ENCODE measurements around the gene TPTE2. TPM values are rescaled to one million over a fixed set of nuclear protein-coding genes. Genes with fewer than 3 reads are reported as not detected.

Gene TPTE2
- total RNA-seq, 4 donors from 2014 or later = not detected

- H3K27ac ChIP-seq = no peak overlapping the region
- WGBS, 2 donors = 86 to 100% methylated on average over 1 of the region's 1 CpG
- no peak for TF ChIP-seq CTCF (IDR thresholded peaks at IDR 0.05)
- no peak for TF ChIP-seq POLR2A (IDR thresholded peaks at IDR 0.05)
- no peaks in the 10 kb centered on the region for H3K9me3 ChIP-seq
- H3K36me3 ChIP-seq = no peaks in the 10 kb centered on the region
- H3K4me3 ChIP-seq (replicated peaks in 1 of 3) = no peak overlapping the region
- no peaks in the 10 kb centered on the region for H3K4me1 ChIP-seq
- no peak for DNase-seq
- no peaks in the 10 kb centered on the region for H3K27me3 ChIP-seq
- intact Hi-C loops (cut with DNase I) = no loop called here
Observed at GRCh38 chr13:19592657-19593180, 31.4 kb upstream of the TPTE2 start.

GRCh38 chr13:19591864-19592263, 30.5 kb upstream of the TPTE2 start:
- H3K4me3 ChIP-seq (replicated peaks in 1 of 3) = no peak overlapping the region
- H3K9me3 ChIP-seq = no peaks in the 10 kb centered on the region
- H3K36me3 ChIP-seq = no peaks in the 10 kb centered on the region
- 87 to 91% methylated on average over 7 of the region's 7 CpGs for WGBS, 2 donors
- no peak overlapping the region for H3K27ac ChIP-seq
- TF ChIP-seq CTCF (IDR thresholded peaks at IDR 0.05) = no peak
- no peak for TF ChIP-seq POLR2A (IDR thresholded peaks at IDR 0.05)
- H3K4me1 ChIP-seq = peaks cover 0 to 4% of the 10 kb centered on the region in 2 donors
- intact Hi-C loops (cut with DNase I) = no loop called here
- no peak for DNase-seq
- no peaks in the 10 kb centered on the region for H3K27me3 ChIP-seq

- DNase-seq = no peak
- 86 to 90% methylated on average over 5 of the region's 5 CpGs for WGBS, 2 donors
- peaks cover 0 to 4% of the 10 kb centered on the region in 2 donors for H3K4me1 ChIP-seq
- TF ChIP-seq CTCF (IDR thresholded peaks at IDR 0.05) (no peak), POLR2A (IDR thresholded peaks at IDR 0.05) (no peak)
- intact Hi-C loops (cut with DNase I) = no loop called here
- no peak overlapping the region for H3K4me3 ChIP-seq (replicated peaks in 1 of 3)
- no peaks in the 10 kb centered on the region for H3K27me3 ChIP-seq
- H3K9me3 ChIP-seq = no peaks in the 10 kb centered on the region
- H3K27ac ChIP-seq = no peak overlapping the region
- H3K36me3 ChIP-seq = no peaks in the 10 kb centered on the region
Observed at GRCh38 chr13:19590423-19590822, 29.1 kb upstream of the TPTE2 start.

GRCh38 chr13:19589312-19589711, 28.0 kb upstream of the TPTE2 start:
- WGBS, 2 donors = 80 to 81% methylated on average over 2 of the region's 2 CpGs
- intact Hi-C loops (cut with DNase I) = no loop called here
- no peaks in the 10 kb centered on the region for H3K27me3 ChIP-seq
- H3K4me3 ChIP-seq (replicated peaks in 1 of 3) = no peak overlapping the region
- H3K4me1 ChIP-seq = peaks cover 0 to 4% of the 10 kb centered on the region in 2 donors
- H3K27ac ChIP-seq = no peak overlapping the region
- no peaks in the 10 kb centered on the region for H3K36me3 ChIP-seq
- no peak for DNase-seq
- no peaks in the 10 kb centered on the region for H3K9me3 ChIP-seq
- TF ChIP-seq POLR2A (IDR thresholded peaks at IDR 0.05) (no peak), CTCF (IDR thresholded peaks at IDR 0.05) (no peak)

GRCh38 chr13:19587635-19588300, 26.4 kb upstream of the TPTE2 start:
- Histone ChIP-seq H3K9me3 (no peaks in the 10 kb centered on the region), H3K4me1 (peaks cover 0 to 4% of the 10 kb centered on the region in 2 donors), H3K36me3 (no peaks in the 10 kb centered on the region), H3K27me3 (no peaks in the 10 kb centered on the region), H3K27ac (no peak overlapping the region), H3K4me3 (replicated peaks in 1 of 3) (no peak overlapping the region)
- TF ChIP-seq POLR2A (IDR thresholded peaks at IDR 0.05) (no peak), CTCF (IDR thresholded peaks at IDR 0.05) (peak in 3 of 6 experiments; percentile 29 to 44 (median 36))
- DNase-seq = peak in 1 of 2 donors; percentile 5
- 66 to 69% methylated on average over 9 of the region's 9 CpGs for WGBS, 2 donors
- intact Hi-C loops (cut with DNase I) = no loop called here
